Measurements from ENCODE around the gene TBX18. TPM values are rescaled to one million over a fixed set of nuclear protein-coding genes. Genes with fewer than 3 reads are reported as not detected.

Gene TBX18
- total and polyA plus RNA-seq, 9 of the 15 experiments (the other 6 are each of a cell fraction or from before 2014, with no cell fraction given) = 4.0 to 36.1 (median 20.7) TPM

DNA sequence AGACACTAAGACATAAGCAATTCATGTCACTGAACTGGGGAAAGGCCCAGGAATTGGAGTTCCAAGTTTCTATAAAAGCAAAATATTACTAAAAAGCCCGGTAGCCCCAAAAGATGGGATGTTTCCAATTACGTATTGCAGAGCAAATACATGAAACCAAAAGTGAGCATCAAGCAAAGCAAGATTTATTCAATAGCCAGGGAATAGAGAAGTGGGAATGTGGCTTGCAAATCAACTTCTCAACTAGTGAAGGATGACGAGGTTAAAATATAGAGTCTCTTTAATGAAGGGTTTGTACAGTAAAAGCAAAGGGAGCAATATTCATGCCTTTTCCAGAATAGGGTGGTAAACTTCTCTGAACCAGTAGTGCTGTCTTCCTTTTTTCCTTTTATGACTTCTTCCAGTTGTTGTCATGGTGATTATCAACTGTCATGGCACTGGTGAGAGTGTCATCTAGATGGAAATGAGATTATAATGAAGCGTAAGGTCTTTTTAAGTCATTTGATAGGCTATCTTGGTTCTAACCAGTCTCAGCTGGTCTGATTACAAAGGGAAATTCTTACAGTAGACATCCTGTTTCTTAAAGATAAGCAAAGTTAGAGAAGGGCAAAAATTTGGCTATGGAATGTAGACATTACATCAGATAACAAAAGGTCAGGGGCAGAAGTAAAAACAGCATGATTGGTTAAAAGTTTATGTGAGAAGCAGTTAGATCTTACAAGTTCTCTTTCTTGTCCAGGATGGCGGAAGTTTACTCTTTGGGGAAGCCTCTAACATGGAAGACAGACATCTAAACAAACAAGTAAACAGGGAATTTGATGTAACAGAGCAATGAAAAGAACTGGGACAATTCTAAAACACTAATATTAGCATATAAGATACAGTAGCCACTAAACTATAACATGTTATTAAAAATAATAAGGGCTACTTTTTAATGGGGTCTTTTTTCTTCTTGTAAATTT is 96.9 kb downstream of the TBX18 start:
- Histone ChIP-seq H4K20me1 (replicated peaks; ENCODE audit: control insufficient read depth, insufficient read depth, low read length) (no peaks in the 10 kb centered on the region), H3K9ac (ENCODE audit: insufficient read depth in 1 of 2, low read depth in 2 of 2, low read length in 2 of 2) (no peak overlapping the region), H3K36me3 (ENCODE audit: control insufficient read depth, insufficient read depth, low read length) (no peaks in the 10 kb centered on the region), H3K27ac (ENCODE audit: extremely low read depth, low read depth, low read length) (0 out of 3 replicates have a peak overlapping the region, but pooled peaks have one; percentile 4), H3K4me1 (replicated peaks in 1 of 2; ENCODE audit: control insufficient read depth in 2 of 2, insufficient read depth in 2 of 2, low read length in 2 of 2) (peaks cover 4 to 14% of the 10 kb centered on the region in 2 experiments; a peak in 4 of 5 replicates), H3K79me2 (ENCODE audit: control insufficient read depth, insufficient read depth, low read length) (no peaks in the 10 kb centered on the region), H3K4me3 (no peak overlapping the region), H3K9me3 (replicated peaks; ENCODE audit: control insufficient read depth, insufficient read depth, low read depth, low read length) (no peaks in the 10 kb centered on the region), H3K27me3 (ENCODE audit: control insufficient read depth in 2 of 2, insufficient read depth in 2 of 2, low read length in 2 of 2) (no peaks in the 10 kb centered on the region), H2AFZ (ENCODE audit: low read depth, low read length) (no peak overlapping the region), H3K9me1 (ENCODE audit: control insufficient read depth, insufficient read depth, low read length) (no peaks in the 10 kb centered on the region), H3K4me2 (ENCODE audit: insufficient read depth, low read length) (no peak overlapping the region)
- in situ Hi-C loops (cut with MboI) (no loop called here), intact Hi-C loops (cut with micrococcal nuclease) (no loop called here)
- ChIA-PET CTCF (ENCODE audit: low intra/inter-chr PET ratio) (no interaction called here), POLR2A (no interaction called here)
- ATAC-seq (peak; percentile 52; the same call in 1 of the 3 replicates), FAIRE-seq (no peak), DNase-seq (ENCODE audit: extremely low read depth in 1 of 4, low spot score in 3 of 4) (peak in 1 of 4 experiments; percentile 36)
- 12% methylated on average over 5 of the region's 5 CpGs for WGBS (ENCODE audit: insufficient coverage, low coverage, missing lambda C conversion rate)
- BruUV-seq (replicated peaks) = no TSS peak
- TF ChIP-seq MCM7 (IDR thresholded peaks at IDR 0.05) = no peak
- no peak for TF ChIP-seq SREBF1 (IDR thresholded peaks at IDR 0.05; ENCODE audit: borderline replicate concordance, low read depth, low read length)
- peak; percentile 23; the same call in 1 of the 2 replicates for TF ChIP-seq TCF3 (CRISPR knock-in tag; IDR thresholded peaks at IDR 0.05)
- TF ChIP-seq ATF7 (IDR thresholded peaks at IDR 0.05) = peak; percentile 80
- no peak for TF ChIP-seq TCFL5 (CRISPR knock-in tag; conservative IDR thresholded peaks at IDR 0.05)
- TF ChIP-seq ZNF280A (IDR thresholded peaks at IDR 0.05; ENCODE audit: low read depth, partially characterized antibody) = no peak
- TF ChIP-seq ZFP1 (CRISPR knock-in tag; IDR thresholded peaks at IDR 0.05) = peak; percentile 72; the same call in 1 of the 2 replicates
- peak; percentile 19; the same call in 1 of the 2 replicates for TF ChIP-seq MECOM (CRISPR knock-in tag; IDR thresholded peaks at IDR 0.05)
- TF ChIP-seq, protein P1, sequence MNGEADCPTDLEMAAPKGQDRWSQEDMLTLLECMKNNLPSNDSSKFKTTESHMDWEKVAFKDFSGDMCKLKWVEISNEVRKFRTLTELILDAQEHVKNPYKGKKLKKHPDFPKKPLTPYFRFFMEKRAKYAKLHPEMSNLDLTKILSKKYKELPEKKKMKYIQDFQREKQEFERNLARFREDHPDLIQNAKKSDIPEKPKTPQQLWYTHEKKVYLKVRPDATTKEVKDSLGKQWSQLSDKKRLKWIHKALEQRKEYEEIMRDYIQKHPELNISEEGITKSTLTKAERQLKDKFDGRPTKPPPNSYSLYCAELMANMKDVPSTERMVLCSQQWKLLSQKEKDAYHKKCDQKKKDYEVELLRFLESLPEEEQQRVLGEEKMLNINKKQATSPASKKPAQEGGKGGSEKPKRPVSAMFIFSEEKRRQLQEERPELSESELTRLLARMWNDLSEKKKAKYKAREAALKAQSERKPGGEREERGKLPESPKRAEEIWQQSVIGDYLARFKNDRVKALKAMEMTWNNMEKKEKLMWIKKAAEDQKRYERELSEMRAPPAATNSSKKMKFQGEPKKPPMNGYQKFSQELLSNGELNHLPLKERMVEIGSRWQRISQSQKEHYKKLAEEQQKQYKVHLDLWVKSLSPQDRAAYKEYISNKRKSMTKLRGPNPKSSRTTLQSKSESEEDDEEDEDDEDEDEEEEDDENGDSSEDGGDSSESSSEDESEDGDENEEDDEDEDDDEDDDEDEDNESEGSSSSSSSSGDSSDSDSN (IDR thresholded peaks at IDR 0.05; ENCODE audit: borderline replicate concordance in 1 of 2, low read depth in 2 of 2, low read length in 2 of 2) = no peak
- TF ChIP-seq, protein P2, sequence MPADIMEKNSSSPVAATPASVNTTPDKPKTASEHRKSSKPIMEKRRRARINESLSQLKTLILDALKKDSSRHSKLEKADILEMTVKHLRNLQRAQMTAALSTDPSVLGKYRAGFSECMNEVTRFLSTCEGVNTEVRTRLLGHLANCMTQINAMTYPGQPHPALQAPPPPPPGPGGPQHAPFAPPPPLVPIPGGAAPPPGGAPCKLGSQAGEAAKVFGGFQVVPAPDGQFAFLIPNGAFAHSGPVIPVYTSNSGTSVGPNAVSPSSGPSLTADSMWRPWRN (IDR thresholded peaks at IDR 0.05; ENCODE audit: low read depth) = 0 out of 2 replicates have a peak, but pooled peaks have one; percentile 32
- no peak for TF ChIP-seq SP1 (CRISPR knock-in tag; IDR thresholded peaks at IDR 0.05)
- no peak for TF ChIP-seq GABPB2 (CRISPR knock-in tag; conservative IDR thresholded peaks at IDR 0.05)
- no peak for TF ChIP-seq POLR2AphosphoS5 (IDR thresholded peaks at IDR 0.05; ENCODE audit: control insufficient read depth, insufficient read depth, low read depth, low read length)
- TF ChIP-seq NKRF (IDR thresholded peaks at IDR 0.05; ENCODE audit: borderline replicate concordance) = no peak
- TF ChIP-seq EHMT2 (IDR thresholded peaks at IDR 0.05) = no peak
